Activated CD4-positive, CD25-positive, alpha-beta regulatory T cell treated with anti-CD3 and anti-CD28 coated beads, Interleukin-2, amount 50 U/mL, for 72 hours (primary cell): ENCODE measurements around the gene BMP5.

Experiments used
- DNase-seq: peaks from one replicate; pipeline ENCODE4 v3.0.0; 2021

Gene BMP5

GRCh38 chr6:55798571-55798970 lies 76.8 kb downstream of the BMP5 start:
- DNase-seq: no peak

GRCh38 chr6:55794136-55794812 lies 81.1 kb downstream of the BMP5 start:
- DNase-seq: no peak

GRCh38 chr6:55785273-55785672 lies 90.1 kb downstream of the BMP5 start:
- no peak for DNase-seq

GRCh38 chr6:55782275-55782674 lies 93.1 kb downstream of the BMP5 start:
- DNase-seq: no peak

GRCh38 chr6:55778705-55779104 lies 96.7 kb downstream of the BMP5 start:
- no peak for DNase-seq

GRCh38 chr6:55777469-55777868 lies 97.9 kb downstream of the BMP5 start:
- no peak for DNase-seq

GRCh38 chr6:55776113-55776512 lies 99.3 kb downstream of the BMP5 start:
- no peak for DNase-seq

- no peak for DNase-seq
Measured at GRCh38 chr6:55775029-55775318, 100.4 kb downstream of the BMP5 start.

- no peak for DNase-seq
Measured at GRCh38 chr6:55774286-55775028, 100.9 kb downstream of the BMP5 start.

- DNase-seq: no peak
Measured at GRCh38 chr6:55773620-55774216, 101.7 kb downstream of the BMP5 start.

GRCh38 chr6:55772730-55773129 lies 102.7 kb downstream of the BMP5 start:
- DNase-seq: no peak

GRCh38 chr6:55759536-55759935 lies 115.9 kb downstream of the BMP5 start:
- DNase-seq: no peak

GRCh38 chr6:55758156-55758937 lies 117.0 kb downstream of the BMP5 start:
- DNase-seq: no peak

GRCh38 chr6:55756531-55757031 lies 118.8 kb downstream of the BMP5 start:
- no peak for DNase-seq

- DNase-seq: no peak
Measured at GRCh38 chr6:55748880-55749279, 126.5 kb downstream of the BMP5 start.

GRCh38 chr6:55746473-55746872 lies 128.9 kb downstream of the BMP5 start:
- DNase-seq: no peak

GRCh38 chr6:55734256-55734655 lies 141.1 kb downstream of the BMP5 start:
- DNase-seq: no peak

GRCh38 chr6:55729665-55730064 lies 145.7 kb downstream of the BMP5 start:
- no peak for DNase-seq

GRCh38 chr6:55726144-55726543 lies 149.2 kb downstream of the BMP5 start:
- DNase-seq: no peak

GRCh38 chr6:55714831-55715230 lies 160.6 kb downstream of the BMP5 start:
- DNase-seq: no peak

- DNase-seq: no peak
Measured at GRCh38 chr6:55713436-55713835, 162.0 kb downstream of the BMP5 start.

GRCh38 chr6:55708711-55709110 lies 166.7 kb downstream of the BMP5 start:
- no peak for DNase-seq
